Pancreas (tissue), 10 donors: ENCODE data around the gene PCDHGB4. TPM values are rescaled to one million over a fixed set of nuclear protein-coding genes. Genes with fewer than 3 reads are reported as not detected.
"Not testable (repeated sequence)": the region's sequence is repeated elsewhere in the genome, so short reads cannot be mapped to it uniquely, and the experiment has no call there.

Source experiments
- ATAC-seq, 4 donors: fragments of 200-7000 bp; cut with Tn5 transposase; one replicate each; pipeline versions ENCODE4 v1.8.0 to v1.9.1; 2020; ENCODE audit warnings: mild to moderate bottlenecking in 4 of 4, moderate library complexity in 4 of 4
- DNase-seq, 6 donors: peaks; one replicate each; pipeline ENCODE4 v3.0.0-alpha.2; 2020
- FAIRE-seq: peaks from 2 replicates; lab custom pipeline; 2012; peaks lifted over from hg19 to GRCh38; lab: Jason Lieb, UNC
- H3K27ac ChIP-seq, 4 donors: fragments of 200-600 bp; sonication (generic); 1 replicate in 3 of 4; 2 replicates in 1 of 4; pipeline versions ENCODE4 v1.5.0 to v1.8.0; 2020
- H3K27me3 ChIP-seq, 4 donors: fragments of 200-600 bp; one replicate each; pipeline ENCODE4 v1.8.0; 2021
- H3K36me3 ChIP-seq, 3 donors: fragments of 200-600 bp; sonication (generic) in 1 of 3; one replicate each; pipeline versions ENCODE4 v1.5.0 to v1.8.0; 2020 to 2021
- H3K4me1 ChIP-seq, 3 donors: fragments of 200-600 bp; one replicate each; pipeline ENCODE4 v1.8.0; 2021
- H3K4me3 ChIP-seq, 4 donors: fragments of 200-600 bp; sonication (generic) in 2 of 4; one replicate each; pipeline versions ENCODE4 v1.5.0 to v1.8.0; 2020 to 2021
- H3K9me3 ChIP-seq, 4 donors: fragments of 200-600 bp; one replicate each; pipeline ENCODE4 v1.8.0; 2021
- WGBS, 2 donors: extraction: QIAGEN DNeasy Blood & Tissue Kit; methylation state at CpG; one replicate each; pipeline ENCODE4 v1.1.7; 2013; 5-methylcytosine and 5-hydroxymethylcytosine counted together
- intact Hi-C, 3 donors: fragments of 100-400 bp; cut with DNase I; formaldehyde crosslinking; loops; one replicate each; pipeline versions ENCODE4 v1.11.1 to v1.14.2; 2022
- polyA plus RNA-seq, 2 donors: library from polyadenylated mRNA; stranded (reverse); fragments of 200-250 nt; gene quantifications; one replicate each; pipeline ENCODE4 v1.2.3, GENCODE V29; 2013
- total RNA-seq, 6 donors: library from RNA; stranded (reverse); fragmentation: NEBNext Ultra II Directional in 4 of 6; extraction: Animal tissue kit (Norgen Biotek cat#: 25700) in 4 of 6; gene quantifications; one replicate each; pipeline versions ENCODE4 v1.2.1 to v1.2.4, GENCODE V29; 2021 to 2023
- TF ChIP-seq, protein P1 (sequence below), 4 donors: fragments of 200-600 bp; sonication (generic) in 3 of 4; IDR thresholded peaks; one replicate each; pipeline versions ENCODE4 v1.5.0 to v1.8.0; 2021; ENCODE audit warnings: antibody characterized with exemption in 4 of 4
- donor health status: healthy with polysubstance abuse.
- donor health status: DM: no; HTN: no; CAD: no; lungs with moderate emphysema.
- donor health status: DM: no; HTN: no; CAD: no.
- donor health status: control.
- donor health status: control.
- donor health status: Bipolar disorder and iron deficiency.
- donor health status: DM: yes; HTN: yes; CAD: no.
- donor health status: DM: no; HTN: no; CAD: no.
- donor health status: DM: no; HTN: no; CAD: no.
- donor health status: DM: yes; HTN: yes; CAD: no.

The PCDHGB4 gene
- total RNA-seq: 1 to 10 TPM; 1.5 to 3.1 (median 1.9) TPM
- under 1 TPM; 0.56 to 0.65 TPM for polyA plus RNA-seq

DNA sequence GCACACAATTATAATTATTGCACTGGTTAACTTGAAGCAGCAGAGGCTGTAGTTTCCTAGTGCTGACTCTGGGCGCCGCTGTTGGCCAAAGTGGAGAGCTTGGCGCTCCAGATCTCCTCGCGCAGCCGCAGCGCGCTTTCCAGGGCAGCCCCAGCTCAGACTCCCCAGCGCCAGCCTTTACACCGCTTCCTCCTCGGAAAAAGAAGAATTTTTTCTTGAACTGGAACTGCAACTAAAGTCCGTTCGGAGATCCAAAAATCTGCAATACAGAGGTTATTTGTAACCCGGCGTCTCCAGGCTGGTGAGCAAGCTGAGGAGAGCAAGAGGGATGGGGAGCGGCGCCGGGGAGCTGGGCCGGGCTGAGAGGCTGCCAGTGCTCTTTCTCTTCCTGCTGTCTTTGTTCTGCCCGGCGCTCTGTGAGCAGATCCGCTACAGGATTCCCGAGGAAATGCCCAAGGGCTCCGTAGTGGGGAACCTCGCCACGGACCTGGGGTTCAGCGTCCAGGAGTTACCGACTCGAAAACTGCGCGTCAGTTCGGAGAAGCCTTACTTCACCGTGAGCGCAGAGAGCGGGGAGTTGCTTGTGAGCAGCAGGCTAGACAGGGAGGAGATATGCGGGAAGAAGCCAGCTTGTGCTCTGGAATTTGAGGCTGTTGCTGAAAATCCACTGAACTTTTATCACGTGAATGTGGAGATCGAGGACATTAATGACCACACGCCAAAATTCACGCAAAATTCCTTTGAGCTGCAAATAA, at the start of gene PCDHGB4:
PCDHGB4 (plus strand) TSS at position 142 of the 755 bp plus-strand sequence; CDS start at position 329, 187 bp downstream.
- not testable (repeated sequence) for H3K36me3 ChIP-seq, H3K27me3 ChIP-seq, H3K27ac ChIP-seq, H3K4me1 ChIP-seq, DNase-seq, FAIRE-seq
- Histone ChIP-seq H3K9me3 (peaks cover 0 to 34% (median 2%) of the 10 kb centered on the region in 4 donors), H3K4me3 (peak within 1 kb of the TSS in 1 of 4 donors; percentile 7)
- peak; percentile 60 to 94 (median 82) for ATAC-seq
- intact Hi-C loops: loop anchor here in 1 of 3 donors (10.0 kb wide), 1 partner anchor 233 kb away; the partner anchor contains the start of gene PCDHB6
- 6 to 10% methylated on average over 17 to 21 of the region's 40 CpGs for WGBS, 2 donors

DNA sequence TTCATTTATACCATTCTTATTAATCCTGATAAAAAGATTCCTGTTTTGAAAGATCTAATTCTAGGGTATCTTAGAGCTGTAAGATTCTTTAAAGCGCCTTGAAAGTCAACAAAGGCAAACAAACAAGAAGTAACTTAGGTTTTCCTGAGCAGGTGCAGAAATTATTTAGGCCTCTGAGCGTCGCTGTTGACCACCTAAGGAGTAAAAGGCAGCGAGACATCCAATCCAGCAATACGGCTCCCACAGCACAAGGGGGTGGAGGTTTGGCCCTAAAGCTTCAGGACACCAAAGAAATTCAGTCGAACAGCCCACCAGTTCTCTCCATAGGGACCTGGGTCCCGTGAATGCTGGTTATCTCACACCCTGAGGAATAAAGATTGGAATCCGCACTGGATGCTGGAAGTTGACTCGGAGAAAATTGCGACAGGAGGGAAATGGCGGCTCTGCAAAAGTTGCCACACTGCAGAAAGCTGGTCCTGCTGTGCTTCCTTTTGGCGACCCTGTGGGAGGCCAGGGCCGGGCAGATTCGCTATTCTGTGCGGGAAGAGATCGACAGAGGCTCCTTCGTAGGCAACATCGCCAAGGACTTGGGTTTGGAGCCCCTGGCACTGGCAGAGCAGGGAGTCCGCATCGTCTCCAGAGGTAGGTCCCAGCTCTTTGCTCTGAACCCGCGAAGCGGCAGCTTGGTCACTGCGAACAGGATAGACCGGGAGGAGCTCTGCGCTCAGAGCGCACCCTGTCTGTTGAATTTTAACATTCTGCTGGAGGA, 48.8 kb upstream of the PCDHGB4 start, which contains the start of gene PCDHGA2:
PCDHGA2 (plus strand) TSS at position 223 of the 769 bp plus-strand sequence.
- peaks cover 0 to 12% (median 1%) of the 10 kb centered on the region in 4 donors for H3K9me3 ChIP-seq
- DNase-seq: peak in 1 of 6 donors; percentile 42
- intact Hi-C loops: no loop called here
- no peaks in the 10 kb centered on the region for H3K36me3 ChIP-seq
- TF ChIP-seq, protein P1, sequence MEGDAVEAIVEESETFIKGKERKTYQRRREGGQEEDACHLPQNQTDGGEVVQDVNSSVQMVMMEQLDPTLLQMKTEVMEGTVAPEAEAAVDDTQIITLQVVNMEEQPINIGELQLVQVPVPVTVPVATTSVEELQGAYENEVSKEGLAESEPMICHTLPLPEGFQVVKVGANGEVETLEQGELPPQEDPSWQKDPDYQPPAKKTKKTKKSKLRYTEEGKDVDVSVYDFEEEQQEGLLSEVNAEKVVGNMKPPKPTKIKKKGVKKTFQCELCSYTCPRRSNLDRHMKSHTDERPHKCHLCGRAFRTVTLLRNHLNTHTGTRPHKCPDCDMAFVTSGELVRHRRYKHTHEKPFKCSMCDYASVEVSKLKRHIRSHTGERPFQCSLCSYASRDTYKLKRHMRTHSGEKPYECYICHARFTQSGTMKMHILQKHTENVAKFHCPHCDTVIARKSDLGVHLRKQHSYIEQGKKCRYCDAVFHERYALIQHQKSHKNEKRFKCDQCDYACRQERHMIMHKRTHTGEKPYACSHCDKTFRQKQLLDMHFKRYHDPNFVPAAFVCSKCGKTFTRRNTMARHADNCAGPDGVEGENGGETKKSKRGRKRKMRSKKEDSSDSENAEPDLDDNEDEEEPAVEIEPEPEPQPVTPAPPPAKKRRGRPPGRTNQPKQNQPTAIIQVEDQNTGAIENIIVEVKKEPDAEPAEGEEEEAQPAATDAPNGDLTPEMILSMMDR (IDR thresholded peaks at IDR 0.05): peak in 1 of 4 donors; percentile 11
- H3K4me3 ChIP-seq: peak within 1 kb of the TSS in 2 of 4 donors; percentile 7 to 32
- 6 to 9% methylated on average over 27 of the region's 27 CpGs for WGBS, 2 donors
- ATAC-seq: peak in 3 of 4 donors; percentile 71 to 82 (median 72)
- H3K27ac ChIP-seq: no peak within 1 kb of the TSS
- no peaks in the 10 kb centered on the region for H3K4me1 ChIP-seq
- no peak for FAIRE-seq
- peaks cover 0 to 30% (median 3%) of the 10 kb centered on the region in 4 donors for H3K27me3 ChIP-seq

GRCh38 chr5:141340781-141341354, 46.6 kb upstream of the PCDHGB4 start:
- DNase-seq, FAIRE-seq, ATAC-seq, H3K9me3 ChIP-seq, H3K27ac ChIP-seq, H3K36me3 ChIP-seq, H3K4me3 ChIP-seq, intact Hi-C loops, H3K4me1 ChIP-seq: not testable (repeated sequence)
- H3K27me3 ChIP-seq: peaks cover 0 to 13% (median 5%) of the 10 kb centered on the region in 4 donors
- WGBS, 2 donors: 44 to 59% methylated on average over 38 to 45 of the region's 45 CpGs

GRCh38 chr5:141342773-141343172, 44.7 kb upstream of the PCDHGB4 start:
- no peak for FAIRE-seq
- H3K4me1 ChIP-seq: no peaks in the 10 kb centered on the region
- WGBS, 2 donors: 13% methylated on average over 1 of the region's 1 CpG
- no peaks in the 10 kb centered on the region for H3K36me3 ChIP-seq
- no peak for DNase-seq
- H3K9me3 ChIP-seq: peaks cover 0 to 6% (median 1%) of the 10 kb centered on the region in 4 donors
- no peak overlapping the region for H3K4me3 ChIP-seq
- no peak for ATAC-seq
- TF ChIP-seq, protein P1 (IDR thresholded peaks at IDR 0.05): no peak
- peaks cover 0 to 5% (median 3%) of the 10 kb centered on the region in 4 donors for H3K27me3 ChIP-seq
- intact Hi-C loops: no loop called here
- no peak overlapping the region for H3K27ac ChIP-seq

GRCh38 chr5:141343242-141343952, 44.1 kb upstream of the PCDHGB4 start, which contains the start of gene PCDHGA3:
PCDHGA3 (plus strand) TSS chr5:141343829; CDS start chr5:141344034, 205 bp downstream.
- FAIRE-seq (no peak), ATAC-seq (peak; percentile 48 to 77 (median 54)), DNase-seq (peak in 1 of 6 donors; percentile 31)
- Histone ChIP-seq H3K4me3 (peak within 1 kb of the TSS in 2 of 4 donors; percentile 11 to 17), H3K4me1 (no peaks in the 10 kb centered on the region), H3K27me3 (peaks cover 0 to 7% (median 3%) of the 10 kb centered on the region in 4 donors), H3K9me3 (peaks cover 0 to 6% (median 1%) of the 10 kb centered on the region in 4 donors), H3K36me3 (no peaks in the 10 kb centered on the region), H3K27ac (no peak within 1 kb of the TSS)
- 18 to 23% methylated on average over 9 of the region's 9 CpGs for WGBS, 2 donors
- intact Hi-C loops: no loop called here
- TF ChIP-seq, protein P1 (IDR thresholded peaks at IDR 0.05): no peak
